ENCODE results near the gene NACA2. TPM values are rescaled to one million over a fixed set of nuclear protein-coding genes. Genes with fewer than 3 reads are reported as not detected.

The NACA2 gene
- total RNA-seq, 2 donors from 2014 or later, result 0.32 TPM; not detected in 1

DNA sequence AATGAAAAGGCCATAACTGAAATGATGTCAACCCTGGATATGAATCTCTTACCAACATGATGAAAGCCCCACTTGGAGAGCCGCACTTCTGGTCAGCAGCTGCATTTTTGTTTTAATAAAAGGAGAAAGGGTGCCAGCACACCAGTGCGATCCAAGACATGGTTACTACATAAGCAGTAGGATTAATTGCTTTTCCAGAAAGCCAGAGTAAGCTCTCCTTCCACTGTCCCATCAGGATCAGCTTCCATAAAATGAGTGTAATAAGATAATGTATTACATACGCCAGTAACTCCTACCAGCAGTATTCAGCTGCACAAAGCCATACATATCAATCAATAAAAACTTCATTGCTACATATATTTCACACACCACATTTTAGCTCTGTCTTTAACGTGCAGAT lies 26.3 kb upstream of the NACA2 start:
- DNase-seq, result no peak
- Histone ChIP-seq H3K9me3 (peaks cover 6% of the 10 kb centered on the region), H3K27ac (no peak overlapping the region), H3K36me3 (no peaks in the 10 kb centered on the region), H3K9ac (ENCODE audit: low read depth in 2 of 2, low read length in 2 of 2) (no peak overlapping the region), H3K4me1 (no peaks in the 10 kb centered on the region), H3K4me3 (no peak overlapping the region), H3K27me3 (no peaks in the 10 kb centered on the region)
- intact Hi-C loops (cut with DNase I), result no loop called here
- no peak for TF ChIP-seq CTCF (IDR thresholded peaks at IDR 0.05)

DNA sequence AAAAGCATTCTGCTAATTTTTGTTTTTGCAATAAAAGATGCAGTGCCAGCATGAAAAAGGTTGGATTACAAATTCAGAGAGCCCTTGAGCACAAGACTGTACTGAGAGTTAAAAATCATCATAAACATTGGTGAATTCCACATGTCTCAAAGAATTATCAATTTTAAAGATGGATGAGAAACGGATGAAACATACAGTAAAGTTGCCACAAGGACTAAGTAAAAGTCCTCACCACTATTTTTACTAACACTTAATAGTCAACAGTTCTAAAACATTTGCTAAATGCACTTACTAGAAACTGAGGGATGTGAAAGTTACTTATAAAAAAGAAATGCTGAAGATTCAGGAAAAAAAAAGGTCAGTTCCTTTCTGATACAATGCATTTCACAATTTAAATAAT lies 25.8 kb upstream of the NACA2 start:
- no peak for TF ChIP-seq CTCF (IDR thresholded peaks at IDR 0.05)
- Histone ChIP-seq H3K36me3 (no peaks in the 10 kb centered on the region), H3K4me3 (no peak overlapping the region), H3K9ac (ENCODE audit: low read depth in 2 of 2, low read length in 2 of 2) (no peak overlapping the region), H3K9me3 (peaks cover 6% of the 10 kb centered on the region), H3K4me1 (no peaks in the 10 kb centered on the region), H3K27ac (no peak overlapping the region), H3K27me3 (no peaks in the 10 kb centered on the region)
- DNase-seq, result no peak
- intact Hi-C loops (cut with DNase I), result no loop called here

DNA sequence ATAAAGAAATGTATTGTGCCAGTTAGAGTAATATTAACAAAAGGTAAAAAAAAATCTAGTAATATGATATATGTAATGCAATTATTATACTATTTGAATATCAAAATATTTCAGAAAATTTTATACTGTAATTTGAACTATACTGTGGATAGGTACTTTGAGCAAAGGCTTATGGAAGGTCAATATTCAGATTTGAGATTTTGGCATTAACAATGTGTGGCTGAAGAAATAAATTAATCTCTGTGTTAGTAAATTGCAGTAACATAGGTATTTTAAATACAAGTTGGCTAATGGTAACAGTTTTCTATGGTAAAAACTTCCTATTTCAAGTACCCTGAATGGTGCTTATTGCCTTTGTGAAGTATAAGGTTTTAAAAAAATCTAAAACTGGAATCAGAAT lies 23.2 kb upstream of the NACA2 start:
- no peak for DNase-seq
- no peak for TF ChIP-seq CTCF (IDR thresholded peaks at IDR 0.05)
- Histone ChIP-seq H3K4me3 (no peak overlapping the region), H3K27me3 (no peaks in the 10 kb centered on the region), H3K9ac (ENCODE audit: low read depth in 2 of 2, low read length in 2 of 2) (no peak overlapping the region), H3K9me3 (peaks cover 1% of the 10 kb centered on the region), H3K27ac (no peak overlapping the region), H3K4me1 (no peaks in the 10 kb centered on the region), H3K36me3 (no peaks in the 10 kb centered on the region)
- intact Hi-C loops (cut with DNase I), result no loop called here

DNA sequence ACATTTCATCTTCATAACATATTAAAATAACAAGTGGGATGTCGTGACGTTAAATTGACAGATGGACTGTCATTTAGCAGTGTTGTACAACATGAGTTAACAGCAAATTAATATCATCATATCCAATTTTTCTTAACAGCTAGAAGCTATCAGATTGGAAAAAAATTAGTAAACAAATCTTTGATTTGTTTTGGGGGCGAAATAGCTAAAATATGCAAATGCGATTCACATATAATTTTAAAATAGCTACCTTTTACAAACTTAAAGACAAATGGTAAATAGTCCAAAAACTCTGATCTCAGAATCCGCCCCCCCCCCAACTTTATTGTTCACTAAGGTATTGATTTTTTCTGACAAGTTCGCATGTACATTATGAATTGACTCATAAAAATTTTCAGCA lies 20.3 kb upstream of the NACA2 start:
- Histone ChIP-seq H3K4me1 (no peaks in the 10 kb centered on the region), H3K27ac (no peak overlapping the region), H3K4me3 (no peak overlapping the region), H3K36me3 (no peaks in the 10 kb centered on the region), H3K27me3 (no peaks in the 10 kb centered on the region), H3K9ac (ENCODE audit: low read depth in 2 of 2, low read length in 2 of 2) (no peak overlapping the region), H3K9me3 (no peaks in the 10 kb centered on the region)
- no peak for DNase-seq
- no peak for TF ChIP-seq CTCF (IDR thresholded peaks at IDR 0.05)
- intact Hi-C loops (cut with DNase I), result no loop called here

DNA sequence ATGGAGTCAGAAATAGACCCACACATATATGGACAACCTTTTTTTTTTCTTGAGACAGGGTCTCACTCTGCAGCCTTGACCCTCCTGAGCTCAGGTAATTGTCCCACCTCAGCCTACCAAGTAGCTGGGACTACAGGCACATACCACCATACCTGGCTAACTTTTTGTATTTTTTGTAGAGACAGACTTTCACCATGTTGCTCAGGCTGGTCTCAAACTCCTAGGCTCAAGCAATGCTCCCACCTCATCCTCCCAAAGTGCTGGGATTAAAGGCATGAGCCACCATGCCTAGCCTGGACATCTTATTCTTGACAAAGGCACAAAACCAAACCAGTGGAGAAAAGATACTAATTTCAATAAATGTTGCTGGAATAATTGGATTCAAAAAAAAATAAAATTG lies 14.7 kb upstream of the NACA2 start:
- intact Hi-C loops (cut with DNase I), result no loop called here
- Histone ChIP-seq H3K27me3 (no peaks in the 10 kb centered on the region), H3K4me3 (no peak overlapping the region), H3K4me1 (no peaks in the 10 kb centered on the region), H3K27ac (no peak overlapping the region), H3K9me3 (no peaks in the 10 kb centered on the region), H3K9ac (ENCODE audit: low read depth in 2 of 2, low read length in 2 of 2) (no peak overlapping the region), H3K36me3 (no peaks in the 10 kb centered on the region)
- DNase-seq, result no peak
- TF ChIP-seq CTCF (IDR thresholded peaks at IDR 0.05), result no peak

DNA sequence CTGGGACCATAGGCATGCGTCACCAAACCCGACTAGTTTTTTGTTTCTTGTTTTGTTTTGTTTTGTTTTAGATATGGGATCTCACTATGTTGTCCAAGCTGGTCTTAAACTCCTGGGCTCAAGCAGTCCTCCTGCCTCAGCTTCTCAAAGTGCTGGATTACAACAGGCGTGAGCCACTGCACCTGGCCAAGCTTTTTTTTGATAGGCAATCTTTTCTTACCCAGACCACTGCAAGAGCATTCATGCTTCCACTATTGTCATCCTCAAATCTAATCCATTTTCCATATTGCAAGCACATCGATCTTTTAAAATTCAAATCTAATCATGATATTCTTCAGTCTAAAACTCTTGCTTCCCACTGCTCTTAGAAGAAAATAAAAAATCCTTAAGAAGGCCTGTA lies 10.3 kb upstream of the NACA2 start:
- H3K9ac ChIP-seq (ENCODE audit: low read depth in 2 of 2, low read length in 2 of 2), result no peak overlapping the region
- no peaks in the 10 kb centered on the region for H3K9me3 ChIP-seq
- DNase-seq, result no peak
- no peaks in the 10 kb centered on the region for H3K4me1 ChIP-seq
- H3K36me3 ChIP-seq, result no peaks in the 10 kb centered on the region
- H3K4me3 ChIP-seq, result no peak overlapping the region
- H3K27me3 ChIP-seq, result peaks cover 7% of the 10 kb centered on the region
- intact Hi-C loops (cut with DNase I), result no loop called here
- TF ChIP-seq CTCF (IDR thresholded peaks at IDR 0.05), result no peak
- no peak overlapping the region for H3K27ac ChIP-seq

Measured in colonic mucosa (tissue), 4 donors.